Measurements from ENCODE around the gene TLK1. TPM values are rescaled to one million over a fixed set of nuclear protein-coding genes. Genes with fewer than 3 reads are reported as not detected.

TLK1 gene
- total and polyA plus RNA-seq, 2 of the 4 experiments (the other 2 are of a cell fraction): 7.3 to 12.5 TPM

Other genes starting within 250 kb of the TLK1 start
- 53.1 and 60.5 TPM in 2 replicates for gene GORASP2, start 231.6 kb downstream of the TLK1 start, total RNA-seq (2012; rRNA removed)
- gene GORASP2, start 231.6 kb downstream of the TLK1 start, polyA plus RNA-seq (2012; rRNA removed): 156 and 167 TPM in 2 replicates